ENCODE data around the gene DDX19B. TPM values are rescaled to one million over a fixed set of nuclear protein-coding genes. Genes with fewer than 3 reads are reported as not detected.

DDX19B gene
- total RNA-seq, 1 donor from 2014 or later: 24.2 TPM

DNA sequence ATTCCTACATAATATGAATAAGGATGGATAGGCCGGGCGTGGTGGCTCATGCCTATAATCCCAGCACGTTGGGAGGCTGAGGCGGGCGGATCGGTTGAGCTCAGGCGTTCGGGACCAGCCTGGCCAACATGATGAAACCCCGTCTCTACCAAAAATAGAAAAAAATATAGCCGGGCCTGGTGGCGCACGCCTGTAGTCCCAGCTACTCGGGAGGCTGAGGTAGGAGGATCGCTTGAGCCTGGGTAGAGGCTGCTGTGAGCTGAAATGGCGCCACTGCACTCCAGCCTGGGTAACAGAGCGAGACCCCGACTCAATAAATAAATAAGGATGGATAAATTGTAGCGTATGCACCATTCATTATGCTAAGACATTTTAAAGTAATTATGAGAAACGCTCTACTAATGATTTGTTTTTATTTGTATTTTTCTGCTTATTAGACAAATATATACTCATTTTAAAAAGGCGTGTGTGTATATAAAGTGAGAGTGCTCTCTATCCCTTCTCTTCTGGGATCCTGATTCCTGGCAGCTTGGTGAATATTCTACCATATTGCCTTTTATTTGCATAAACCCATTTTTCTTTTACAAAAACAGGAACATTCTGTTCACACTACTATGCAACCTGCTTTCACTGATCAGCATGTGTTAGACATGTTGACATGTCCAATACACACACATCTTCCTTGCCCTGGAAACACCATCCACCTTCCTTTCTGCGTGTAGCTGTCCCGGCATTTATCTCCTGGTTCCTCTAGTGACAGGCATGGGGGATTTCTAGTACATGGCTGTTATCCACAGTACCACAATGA, 74.1 kb downstream of the DDX19B start:
- peaks cover 34 to 61% of the 10 kb centered on the region in 2 donors for H3K36me3 ChIP-seq
- H3K4me1 ChIP-seq: peaks cover 0 to 9% of the 10 kb centered on the region in 2 donors
- H3K4me3 ChIP-seq: no peak overlapping the region
- H3K27ac ChIP-seq: no peak overlapping the region
- DNase-seq (ENCODE audit: low spot score in 2 of 2): no peak
- TF ChIP-seq, protein P1, sequence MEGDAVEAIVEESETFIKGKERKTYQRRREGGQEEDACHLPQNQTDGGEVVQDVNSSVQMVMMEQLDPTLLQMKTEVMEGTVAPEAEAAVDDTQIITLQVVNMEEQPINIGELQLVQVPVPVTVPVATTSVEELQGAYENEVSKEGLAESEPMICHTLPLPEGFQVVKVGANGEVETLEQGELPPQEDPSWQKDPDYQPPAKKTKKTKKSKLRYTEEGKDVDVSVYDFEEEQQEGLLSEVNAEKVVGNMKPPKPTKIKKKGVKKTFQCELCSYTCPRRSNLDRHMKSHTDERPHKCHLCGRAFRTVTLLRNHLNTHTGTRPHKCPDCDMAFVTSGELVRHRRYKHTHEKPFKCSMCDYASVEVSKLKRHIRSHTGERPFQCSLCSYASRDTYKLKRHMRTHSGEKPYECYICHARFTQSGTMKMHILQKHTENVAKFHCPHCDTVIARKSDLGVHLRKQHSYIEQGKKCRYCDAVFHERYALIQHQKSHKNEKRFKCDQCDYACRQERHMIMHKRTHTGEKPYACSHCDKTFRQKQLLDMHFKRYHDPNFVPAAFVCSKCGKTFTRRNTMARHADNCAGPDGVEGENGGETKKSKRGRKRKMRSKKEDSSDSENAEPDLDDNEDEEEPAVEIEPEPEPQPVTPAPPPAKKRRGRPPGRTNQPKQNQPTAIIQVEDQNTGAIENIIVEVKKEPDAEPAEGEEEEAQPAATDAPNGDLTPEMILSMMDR (IDR thresholded peaks at IDR 0.05): no peak
- H3K27me3 ChIP-seq: no peaks in the 10 kb centered on the region
- H3K9me3 ChIP-seq: no peaks in the 10 kb centered on the region
- intact Hi-C loops (cut with DNase I): no loop called here

DNA sequence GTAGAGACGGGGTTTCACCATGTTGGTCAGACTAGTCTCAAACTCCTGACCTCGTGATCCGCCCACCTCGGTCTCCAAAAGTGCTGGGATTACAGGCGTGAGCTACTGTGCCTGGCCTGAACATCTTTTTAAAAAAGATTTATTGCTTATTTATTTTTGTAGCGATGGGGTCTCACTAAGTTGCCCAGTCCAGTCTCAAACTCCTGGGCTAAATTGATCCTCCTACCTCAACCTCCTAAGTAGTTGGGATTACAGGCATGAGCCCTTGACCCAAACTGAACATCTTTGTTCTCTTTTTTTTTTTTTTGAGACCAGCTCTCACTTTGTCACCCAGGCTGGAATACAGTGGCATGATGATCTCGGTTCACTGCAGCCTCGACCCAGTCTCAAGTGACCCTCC, 75.2 kb downstream of the DDX19B start:
- no peak overlapping the region for H3K4me3 ChIP-seq
- intact Hi-C loops (cut with DNase I): no loop called here
- peaks cover 0 to 9% of the 10 kb centered on the region in 2 donors for H3K4me1 ChIP-seq
- no peaks in the 10 kb centered on the region for H3K9me3 ChIP-seq
- no peaks in the 10 kb centered on the region for H3K27me3 ChIP-seq
- H3K36me3 ChIP-seq: peaks cover 27 to 50% of the 10 kb centered on the region in 2 donors
- TF ChIP-seq, protein P1 (IDR thresholded peaks at IDR 0.05): no peak
- DNase-seq (ENCODE audit: low spot score in 2 of 2): no peak
- peak overlapping the region; percentile 64 to 79 for H3K27ac ChIP-seq

- TF ChIP-seq, protein P1 (IDR thresholded peaks at IDR 0.05): no peak
- Histone ChIP-seq H3K9me3 (no peaks in the 10 kb centered on the region), H3K4me1 (peaks cover 0 to 19% of the 10 kb centered on the region in 2 donors), H3K27ac (peak overlapping the region; percentile 64 to 79), H3K27me3 (no peaks in the 10 kb centered on the region), H3K36me3 (peaks cover 18 to 33% of the 10 kb centered on the region in 2 donors), H3K4me3 (no peak overlapping the region)
- intact Hi-C loops (cut with DNase I): no loop called here
- no peak for DNase-seq (ENCODE audit: low spot score in 2 of 2)
Measured at GRCh38 chr16:70375636-70376611, 76.9 kb downstream of the DDX19B start.

GRCh38 chr16:70377782-70378181, 78.8 kb downstream of the DDX19B start:
- Histone ChIP-seq H3K4me3 (no peak overlapping the region), H3K27me3 (no peaks in the 10 kb centered on the region), H3K9me3 (no peaks in the 10 kb centered on the region), H3K4me1 (peaks cover 0 to 19% of the 10 kb centered on the region in 2 donors), H3K36me3 (peaks cover 4 to 17% of the 10 kb centered on the region in 2 donors), H3K27ac (no peak overlapping the region)
- TF ChIP-seq, protein P1 (IDR thresholded peaks at IDR 0.05): no peak
- intact Hi-C loops (cut with DNase I): no loop called here
- DNase-seq (ENCODE audit: low spot score in 2 of 2): no peak

DNA sequence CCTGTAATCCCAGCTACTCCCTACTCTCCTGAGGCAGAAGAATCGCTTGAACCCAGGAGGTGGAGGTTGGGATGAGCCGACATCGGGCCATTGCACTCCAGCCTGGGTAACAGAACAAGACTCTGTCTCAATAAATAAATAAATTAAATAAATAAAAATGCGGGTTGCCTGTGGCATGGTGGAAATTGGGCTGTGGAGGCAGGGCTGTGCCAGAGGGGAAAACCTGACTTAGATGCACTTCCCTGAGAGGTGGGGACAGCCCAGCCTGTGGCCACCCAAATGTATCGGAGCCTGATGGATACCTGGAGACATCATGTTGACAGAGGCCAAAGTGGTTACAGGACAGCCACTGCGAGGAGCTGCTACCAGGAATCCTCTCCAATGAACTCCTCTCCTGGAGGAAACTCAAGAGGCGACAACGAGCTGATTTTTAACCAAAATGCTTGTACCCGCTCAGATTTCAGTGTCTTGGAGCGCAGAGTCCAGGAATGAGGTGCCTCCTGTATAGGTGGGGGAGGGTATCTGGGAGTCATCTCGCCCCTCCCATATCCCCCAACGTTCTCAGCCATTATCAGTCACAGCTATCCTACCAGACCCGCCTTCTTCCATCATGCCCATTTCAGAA, 80.0 kb downstream of the DDX19B start:
- H3K4me3 ChIP-seq: no peak overlapping the region
- no peaks in the 10 kb centered on the region for H3K9me3 ChIP-seq
- peaks cover 0 to 19% of the 10 kb centered on the region in 2 donors for H3K4me1 ChIP-seq
- no peak overlapping the region for H3K27ac ChIP-seq
- peaks cover 4 to 7% of the 10 kb centered on the region in 2 donors for H3K36me3 ChIP-seq
- no peak for DNase-seq (ENCODE audit: low spot score in 2 of 2)
- intact Hi-C loops (cut with DNase I): no loop called here
- H3K27me3 ChIP-seq: no peaks in the 10 kb centered on the region
- TF ChIP-seq, protein P1 (IDR thresholded peaks at IDR 0.05): no peak

Measured in ascending aorta (tissue), 2 donors.